HFFc6 (cell line): Measurements from ENCODE around the gene AKR1D1. TPM values are rescaled to one million over a fixed set of nuclear protein-coding genes. Genes with fewer than 3 reads are reported as not detected.

ENCODE experiments used
- DNase-seq: peaks from one replicate; pipeline ENCODE4 v3.0.0-alpha.2; 2018
- H3K27ac Mint-ChIP-seq: 2 replicates; pipeline ENCODE4 v1.8.0; 2020; ENCODE audit warnings: mild to moderate bottlenecking, mixed read lengths
- H3K27me3 Mint-ChIP-seq: 2 replicates; pipeline ENCODE4 v1.8.0; 2021; ENCODE audit warnings: mild to moderate bottlenecking, moderate library complexity, mixed read lengths; ENCODE audit not compliant: insufficient read depth
- H3K36me3 Mint-ChIP-seq: 2 replicates; pipeline ENCODE4 v1.8.0; 2021; ENCODE audit warnings: low read depth, mixed read lengths
- H3K4me1 Mint-ChIP-seq: 2 replicates; pipeline ENCODE4 v1.8.0; 2020; ENCODE audit warnings: low read depth, mixed read lengths
- H3K4me3 Mint-ChIP-seq: 2 replicates; pipeline ENCODE4 v1.8.0; 2020; ENCODE audit warnings: mild to moderate bottlenecking, moderate library complexity, mixed read lengths
- H3K9me3 Mint-ChIP-seq: 2 replicates; pipeline ENCODE4 v1.8.0; 2020; ENCODE audit warnings: mild to moderate bottlenecking, mixed read lengths
- CTCF ChIP-seq: fragments of 200-600 bp; sonication (generic); IDR thresholded peaks from 2 replicates; pipeline ENCODE4 v1.5.0; 2021; ENCODE audit warnings: antibody characterized with exemption, mild to moderate bottlenecking
- total RNA-seq, 6 experiments: library from RNA; stranded (reverse); fragmentation: NEBNext Ultra II Directional; extraction: Animal tissue kit (Norgen Biotek cat#: 25700); gene quantifications; 2 replicates in 1 of 6; 3 replicates in 5 of 6; pipeline ENCODE4 v1.2.3, GENCODE V29; 2021

AKR1D1 gene
- total RNA-seq, 6 experiments from 2014 or later = 0.17 TPM; not detected in 5

GRCh38 chr7:138079137-138079536, 2.9 kb downstream of the AKR1D1 start:
- Mint-ChIP-seq H3K27me3 (no peaks in the 10 kb centered on the region; the same call in 1 of the 2 replicates), H3K27ac (no peak overlapping the region), H3K4me1 (no peaks in the 10 kb centered on the region), H3K9me3 (0 out of 2 replicates have a peak, but pooled peaks cover under 1% of the 10 kb centered on the region), H3K36me3 (no peaks in the 10 kb centered on the region), H3K4me3 (no peak overlapping the region)
- no peak for DNase-seq
- no peak for TF ChIP-seq CTCF

- H3K36me3 Mint-ChIP-seq = no peaks in the 10 kb centered on the region
- no peaks in the 10 kb centered on the region for H3K4me1 Mint-ChIP-seq
- H3K9me3 Mint-ChIP-seq = no peaks in the 10 kb centered on the region
- no peak overlapping the region for H3K4me3 Mint-ChIP-seq
- H3K27me3 Mint-ChIP-seq = no peaks in the 10 kb centered on the region; the same call in none of the 2 replicates
- H3K27ac Mint-ChIP-seq = no peak overlapping the region
- TF ChIP-seq CTCF = no peak
- DNase-seq = no peak
Measured at GRCh38 chr7:138081868-138082267, 5.6 kb downstream of the AKR1D1 start.

GRCh38 chr7:138083859-138084258, 7.6 kb downstream of the AKR1D1 start:
- no peaks in the 10 kb centered on the region for H3K9me3 Mint-ChIP-seq
- no peak for TF ChIP-seq CTCF
- no peak for DNase-seq

DNA sequence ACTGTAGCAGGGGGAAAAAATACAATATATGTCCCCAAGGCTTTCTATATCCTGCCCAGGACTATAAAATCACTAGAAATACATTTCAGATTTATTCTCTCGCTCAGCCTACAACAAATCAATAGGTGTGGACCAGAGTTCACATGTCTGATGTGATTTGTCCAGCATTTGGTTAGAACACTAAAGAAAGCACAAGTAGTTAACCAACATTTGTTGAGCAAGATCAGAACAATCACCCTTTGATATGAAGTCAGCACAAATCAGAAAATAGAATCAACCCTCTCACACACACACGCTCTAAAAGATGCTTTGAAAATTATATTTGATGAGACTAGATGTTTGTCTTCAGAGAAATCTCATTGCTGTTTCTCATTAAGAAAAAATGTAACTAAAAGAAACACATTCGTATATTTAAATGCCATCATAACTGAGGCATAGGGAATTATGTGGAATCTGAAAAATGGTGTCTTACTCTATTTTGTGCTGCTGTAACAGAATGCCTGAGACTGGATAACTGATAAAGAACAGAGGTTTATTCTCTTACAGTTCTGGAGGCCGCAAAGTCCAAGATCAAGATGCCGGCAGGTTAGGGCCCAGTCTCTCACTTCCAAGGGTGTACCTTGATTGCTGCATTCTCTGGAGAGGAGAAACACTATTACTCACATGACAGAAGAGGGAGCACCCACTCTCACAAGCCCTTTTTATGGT, 10.5 kb downstream of the AKR1D1 start:
- Mint-ChIP-seq H3K36me3 (no peaks in the 10 kb centered on the region), H3K27me3 (no peaks in the 10 kb centered on the region; the same call in none of the 2 replicates), H3K9me3 (no peaks in the 10 kb centered on the region), H3K4me1 (no peaks in the 10 kb centered on the region; the same call in 1 of the 2 replicates), H3K27ac (no peak overlapping the region), H3K4me3 (no peak overlapping the region)
- no peak for TF ChIP-seq CTCF
- DNase-seq = no peak

More at GRCh38 chr7:138083859-138084258, 7.6 kb downstream of the AKR1D1 start:
- Mint-ChIP-seq H3K27me3 (no peaks in the 10 kb centered on the region; the same call in none of the 2 replicates), H3K4me1 (no peaks in the 10 kb centered on the region), H3K27ac (no peak overlapping the region), H3K36me3 (no peaks in the 10 kb centered on the region), H3K4me3 (no peak overlapping the region)

- H3K36me3 Mint-ChIP-seq = no peaks in the 10 kb centered on the region
- no peak for TF ChIP-seq CTCF
- DNase-seq = peak; percentile 14
Measured at GRCh38 chr7:138089080-138089901, 13.0 kb downstream of the AKR1D1 start.

More at GRCh38 chr7:138089080-138089901, 13.0 kb downstream of the AKR1D1 start:
- Mint-ChIP-seq H3K4me1 (no peaks in the 10 kb centered on the region; the same call in 1 of the 2 replicates), H3K9me3 (no peaks in the 10 kb centered on the region), H3K27ac (no peak overlapping the region), H3K27me3 (peaks cover 6% of the 10 kb centered on the region; the same call in 1 of the 2 replicates), H3K4me3 (no peak overlapping the region)
